ENCODE data around the gene FAM120C.

The FAM120C gene

DNA sequence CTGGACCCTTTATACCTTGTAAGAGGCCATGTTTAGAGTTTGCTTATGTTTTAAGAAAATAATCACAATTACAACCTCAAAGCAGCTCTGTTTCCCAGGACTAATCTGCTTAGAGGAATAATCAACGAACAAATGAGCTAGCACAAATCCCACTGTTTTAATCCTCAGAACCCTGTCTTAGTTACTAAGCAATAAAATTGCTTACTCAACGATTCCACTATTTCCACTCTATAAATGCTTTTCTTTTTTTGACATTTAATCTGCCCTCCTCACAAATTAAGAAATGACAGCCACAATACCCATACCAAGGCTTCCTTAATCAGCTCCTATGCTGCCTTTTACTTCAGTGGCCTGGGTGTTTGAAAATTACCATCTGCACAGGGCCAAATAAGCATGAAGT lies 48.8 kb downstream of the FAM120C start:
- DNase-seq (ENCODE audit: insufficient read length) (no peak), FAIRE-seq (no peak)
- TF ChIP-seq TAF1 (IDR thresholded peaks at IDR 0.05; ENCODE audit: borderline replicate concordance, low read depth, low read length), result no peak
- TF ChIP-seq POLR2A (IDR thresholded peaks at IDR 0.05; ENCODE audit: low read depth, low read length), result no peak
- TF ChIP-seq POLR2AphosphoS5 (IDR thresholded peaks at IDR 0.05; ENCODE audit: low read depth, low read length), result no peak

DNA sequence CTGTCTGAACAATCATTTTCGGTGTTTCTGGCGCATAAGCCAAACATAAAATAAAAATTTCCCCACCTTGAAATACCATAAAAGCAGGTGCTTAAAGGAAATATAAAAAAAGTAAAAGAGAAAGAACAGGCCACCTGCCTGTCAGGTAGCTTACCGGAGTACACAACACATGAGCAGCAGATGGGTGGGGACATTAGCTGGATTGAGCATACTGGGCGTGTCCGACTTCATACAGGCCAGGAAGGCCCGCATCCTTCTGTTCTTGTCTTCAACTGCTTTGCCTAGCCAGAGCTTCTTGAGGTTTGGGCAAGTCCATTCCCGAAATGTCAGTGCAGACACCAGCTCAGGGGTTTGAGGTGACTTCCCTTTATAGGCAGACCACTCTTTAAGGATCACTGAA lies 66.7 kb downstream of the FAM120C start:
- no peak for TF ChIP-seq TAF1 (IDR thresholded peaks at IDR 0.05; ENCODE audit: borderline replicate concordance, low read depth, low read length)
- TF ChIP-seq POLR2AphosphoS5 (IDR thresholded peaks at IDR 0.05; ENCODE audit: low read depth, low read length), result no peak
- TF ChIP-seq POLR2A (IDR thresholded peaks at IDR 0.05; ENCODE audit: low read depth, low read length), result no peak
- no peak for FAIRE-seq
- no peak for DNase-seq (ENCODE audit: insufficient read length)

DNA sequence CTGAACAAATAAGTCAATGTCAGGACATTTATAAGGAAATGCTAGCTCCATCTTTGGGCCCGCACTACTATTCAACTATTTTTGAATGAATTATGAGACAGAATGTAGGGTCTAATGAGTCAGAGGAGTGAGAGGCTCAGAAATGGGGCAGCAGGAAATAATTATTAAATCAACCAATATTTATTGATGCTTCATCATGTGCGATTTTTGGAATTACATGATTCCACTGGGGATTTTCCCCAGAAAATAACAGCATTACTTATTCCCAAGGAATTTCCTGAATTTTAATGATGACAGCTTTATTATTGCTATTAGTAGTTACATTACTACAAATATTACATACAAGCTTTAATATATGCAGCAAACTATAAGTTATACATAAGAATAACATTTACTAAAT lies 89.5 kb downstream of the FAM120C start:
- no peak for TF ChIP-seq POLR2A (IDR thresholded peaks at IDR 0.05; ENCODE audit: low read depth, low read length)
- no peak for TF ChIP-seq TAF1 (IDR thresholded peaks at IDR 0.05; ENCODE audit: borderline replicate concordance, low read depth, low read length)
- no peak for TF ChIP-seq POLR2AphosphoS5 (IDR thresholded peaks at IDR 0.05; ENCODE audit: low read depth, low read length)
- no peak for FAIRE-seq
- DNase-seq (ENCODE audit: insufficient read length), result no peak

DNA sequence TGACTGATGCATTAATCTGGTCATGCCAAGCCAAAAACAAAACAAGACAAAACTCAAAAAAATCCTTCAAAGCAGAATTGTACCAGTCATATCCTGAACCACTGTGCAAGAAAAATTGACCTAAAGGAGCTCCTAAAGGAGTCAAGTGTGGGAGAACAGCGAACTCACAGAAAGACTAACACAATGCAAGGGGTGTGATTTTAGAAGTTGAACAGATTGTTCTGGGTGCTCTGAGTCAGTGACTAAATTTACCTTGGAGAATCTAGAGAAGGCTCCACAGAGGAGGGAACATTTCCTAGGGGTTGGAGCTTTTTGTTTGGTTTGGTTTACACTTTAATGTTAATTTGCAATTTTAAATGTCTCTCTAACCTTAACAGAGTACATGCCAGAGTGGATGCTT lies 89.9 kb downstream of the FAM120C start:
- no peak for TF ChIP-seq POLR2A (IDR thresholded peaks at IDR 0.05; ENCODE audit: low read depth, low read length)
- no peak for TF ChIP-seq TAF1 (IDR thresholded peaks at IDR 0.05; ENCODE audit: borderline replicate concordance, low read depth, low read length)
- no peak for TF ChIP-seq POLR2AphosphoS5 (IDR thresholded peaks at IDR 0.05; ENCODE audit: low read depth, low read length)
- FAIRE-seq (no peak), DNase-seq (ENCODE audit: insufficient read length) (no peak)

GRCh38 chrX:54090880-54091279 lies 92.2 kb downstream of the FAM120C start:
- no peak for FAIRE-seq
- no peak for TF ChIP-seq POLR2A (IDR thresholded peaks at IDR 0.05; ENCODE audit: low read depth, low read length)
- no peak for TF ChIP-seq TAF1 (IDR thresholded peaks at IDR 0.05; ENCODE audit: borderline replicate concordance, low read depth, low read length)
- TF ChIP-seq POLR2AphosphoS5 (IDR thresholded peaks at IDR 0.05; ENCODE audit: low read depth, low read length), result no peak
- no peak for DNase-seq (ENCODE audit: insufficient read length)

DNA sequence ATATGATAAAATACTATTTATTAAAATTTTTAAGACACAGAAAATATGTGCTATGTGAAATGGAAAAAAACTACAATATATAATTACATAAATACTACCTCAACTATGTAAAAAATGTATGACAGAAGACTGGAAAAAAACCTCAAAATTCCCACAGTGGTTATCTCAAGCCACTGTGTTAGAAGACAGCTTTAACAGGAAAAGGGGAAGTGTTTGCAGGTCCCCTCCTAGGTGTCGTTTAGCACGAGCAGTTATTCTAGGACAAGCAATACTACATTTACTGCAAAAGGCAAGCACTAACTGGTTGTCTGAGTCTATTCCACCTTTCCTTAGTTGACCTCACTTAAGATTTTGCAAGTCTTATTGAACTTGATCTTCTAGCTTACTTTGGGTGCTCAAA lies 93.9 kb downstream of the FAM120C start:
- DNase-seq (ENCODE audit: insufficient read length) (no peak), FAIRE-seq (no peak)
- TF ChIP-seq POLR2A (IDR thresholded peaks at IDR 0.05; ENCODE audit: low read depth, low read length) (no peak), POLR2AphosphoS5 (IDR thresholded peaks at IDR 0.05; ENCODE audit: low read depth, low read length) (no peak), TAF1 (IDR thresholded peaks at IDR 0.05; ENCODE audit: borderline replicate concordance, low read depth, low read length) (no peak)

- FAIRE-seq, result no peak
- DNase-seq (ENCODE audit: insufficient read length), result no peak
Measured at GRCh38 chrX:54087661-54088060, 95.4 kb downstream of the FAM120C start.

GRCh38 chrX:54085666-54086065 lies 97.4 kb downstream of the FAM120C start:
- DNase-seq (ENCODE audit: insufficient read length), result no peak
- no peak for FAIRE-seq
- no peak for TF ChIP-seq POLR2A (IDR thresholded peaks at IDR 0.05; ENCODE audit: low read depth, low read length)
- TF ChIP-seq TAF1 (IDR thresholded peaks at IDR 0.05; ENCODE audit: borderline replicate concordance, low read depth, low read length), result no peak
- TF ChIP-seq POLR2AphosphoS5 (IDR thresholded peaks at IDR 0.05; ENCODE audit: low read depth, low read length), result no peak

More at GRCh38 chrX:54087661-54088060, 95.4 kb downstream of the FAM120C start:
- TF ChIP-seq POLR2A (IDR thresholded peaks at IDR 0.05; ENCODE audit: low read depth, low read length) (no peak), TAF1 (IDR thresholded peaks at IDR 0.05; ENCODE audit: borderline replicate concordance, low read depth, low read length) (no peak), POLR2AphosphoS5 (IDR thresholded peaks at IDR 0.05; ENCODE audit: low read depth, low read length) (no peak)

DNA sequence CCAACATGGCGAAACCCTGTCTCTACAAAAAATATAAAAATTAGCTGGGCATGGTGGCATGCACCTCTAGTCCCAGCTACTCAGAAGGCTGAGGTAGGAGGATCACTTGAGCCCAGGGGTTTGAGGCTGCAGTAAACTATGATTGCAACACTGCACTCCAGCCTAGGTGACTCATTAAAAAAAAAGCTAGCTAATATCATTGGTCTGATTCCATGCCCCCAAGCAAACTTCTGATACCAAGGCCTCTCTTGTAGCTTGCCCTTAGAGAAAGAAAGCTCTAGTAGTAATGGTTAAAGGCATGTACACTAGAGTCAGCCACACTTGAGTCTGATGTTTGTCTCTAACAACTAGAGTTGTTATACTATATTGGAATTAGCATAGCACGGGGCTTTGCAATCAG lies 106.2 kb downstream of the FAM120C start:
- TF ChIP-seq TAF1 (IDR thresholded peaks at IDR 0.05; ENCODE audit: borderline replicate concordance, low read depth, low read length) (no peak), POLR2AphosphoS5 (IDR thresholded peaks at IDR 0.05; ENCODE audit: low read depth, low read length) (no peak)
- FAIRE-seq, result no peak
- no peak for DNase-seq (ENCODE audit: insufficient read length)

- no peak for DNase-seq (ENCODE audit: insufficient read length)
- no peak for FAIRE-seq
- TF ChIP-seq POLR2AphosphoS5 (IDR thresholded peaks at IDR 0.05; ENCODE audit: low read depth, low read length) (no peak), POLR2A (IDR thresholded peaks at IDR 0.05; ENCODE audit: low read depth, low read length) (no peak), TAF1 (IDR thresholded peaks at IDR 0.05; ENCODE audit: borderline replicate concordance, low read depth, low read length) (no peak)
Measured at GRCh38 chrX:54074826-54075225, 108.2 kb downstream of the FAM120C start.

- DNase-seq (ENCODE audit: insufficient read length) (no peak), FAIRE-seq (no peak)
- TF ChIP-seq POLR2A (IDR thresholded peaks at IDR 0.05; ENCODE audit: low read depth, low read length), result no peak
- TF ChIP-seq TAF1 (IDR thresholded peaks at IDR 0.05; ENCODE audit: borderline replicate concordance, low read depth, low read length), result no peak
- no peak for TF ChIP-seq POLR2AphosphoS5 (IDR thresholded peaks at IDR 0.05; ENCODE audit: low read depth, low read length)
Measured at GRCh38 chrX:54067766-54068165, 115.3 kb downstream of the FAM120C start.

DNA sequence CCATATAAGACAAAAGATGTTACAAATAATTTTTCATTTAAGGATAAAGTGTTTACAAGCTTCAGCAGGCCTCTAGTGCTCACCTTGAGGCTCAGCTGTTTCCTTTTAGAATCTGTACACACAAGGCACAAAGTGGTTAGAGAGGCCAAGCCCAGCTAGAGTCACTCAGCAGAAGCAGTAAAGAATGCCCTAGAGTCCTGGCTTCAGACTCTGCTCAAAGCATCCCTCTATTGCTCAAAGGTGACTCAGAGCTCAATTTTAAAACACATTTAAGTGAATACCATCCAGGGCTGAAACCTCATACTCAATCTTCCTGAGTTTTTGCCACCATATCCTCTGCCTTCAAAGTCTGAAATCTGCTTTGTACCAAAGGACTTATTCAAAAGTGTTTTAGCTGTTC lies 116.2 kb downstream of the FAM120C start:
- no peak for DNase-seq (ENCODE audit: insufficient read length)
- no peak for FAIRE-seq
- TF ChIP-seq POLR2A (IDR thresholded peaks at IDR 0.05; ENCODE audit: low read depth, low read length), result no peak
- no peak for TF ChIP-seq TAF1 (IDR thresholded peaks at IDR 0.05; ENCODE audit: borderline replicate concordance, low read depth, low read length)
- TF ChIP-seq POLR2AphosphoS5 (IDR thresholded peaks at IDR 0.05; ENCODE audit: low read depth, low read length), result no peak

DNA sequence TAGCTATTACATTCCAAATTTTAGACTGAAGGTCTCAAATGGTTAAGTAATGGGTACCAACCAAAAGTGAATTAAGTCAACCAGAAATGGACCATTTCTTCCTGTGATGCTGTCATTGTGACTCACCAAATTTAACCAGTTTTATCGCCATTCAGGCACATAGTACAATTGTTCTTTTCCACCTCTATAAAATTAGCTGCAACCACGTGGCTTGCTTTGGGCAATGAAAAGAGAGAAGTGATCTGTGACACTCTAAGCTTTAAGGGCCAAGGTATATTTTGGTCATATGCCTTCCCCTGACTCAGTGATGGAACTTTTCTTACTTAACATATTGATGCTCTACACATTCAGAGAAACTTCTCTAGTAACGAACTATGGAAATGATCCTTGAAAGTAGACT lies 118.5 kb downstream of the FAM120C start:
- DNase-seq (ENCODE audit: insufficient read length) (no peak), FAIRE-seq (no peak)
- TF ChIP-seq POLR2AphosphoS5 (IDR thresholded peaks at IDR 0.05; ENCODE audit: low read depth, low read length) (no peak), TAF1 (IDR thresholded peaks at IDR 0.05; ENCODE audit: borderline replicate concordance, low read depth, low read length) (no peak), POLR2A (IDR thresholded peaks at IDR 0.05; ENCODE audit: low read depth, low read length) (no peak)

Data from GM12892 (cell line).